Measurements from ENCODE around the gene DBF4B. TPM values are rescaled to one million over a fixed set of nuclear protein-coding genes. Genes with fewer than 3 reads are reported as not detected.

DBF4B gene
- total RNA-seq, 1 donor from 2014 or later: 16.4 TPM

- H3K36me3 Mint-ChIP-seq (ENCODE audit: low read depth, unreplicated experiment): no peaks in the 10 kb centered on the region
- no peaks in the 10 kb centered on the region for H3K4me1 Mint-ChIP-seq (ENCODE audit: unreplicated experiment)
Measured at GRCh38 chr17:44758414-44759085, 50.1 kb downstream of the DBF4B start, which contains the start of gene ADAM11. Gene ADAM11 (plus strand): TSS chr17:44758988. CDS start chr17:44759200, 212 bp downstream.

GRCh38 chr17:44759086-44759915, 50.8 kb downstream of the DBF4B start:
- H3K36me3 Mint-ChIP-seq (ENCODE audit: low read depth, unreplicated experiment): no peaks in the 10 kb centered on the region
- no peaks in the 10 kb centered on the region for H3K4me1 Mint-ChIP-seq (ENCODE audit: unreplicated experiment)
- no peak overlapping the region for H3K4me3 Mint-ChIP-seq (ENCODE audit: unreplicated experiment)
- H3K27me3 Mint-ChIP-seq (ENCODE audit: unreplicated experiment): peaks cover 6% of the 10 kb centered on the region
- no peak for DNase-seq (ENCODE audit: low spot score)
- TF ChIP-seq CTCF (IDR thresholded peaks at IDR 0.05; ENCODE audit: unreplicated experiment): peak; percentile 16
- H3K9me3 Mint-ChIP-seq (ENCODE audit: unreplicated experiment): no peaks in the 10 kb centered on the region
- H3K27ac Mint-ChIP-seq (ENCODE audit: unreplicated experiment): no peak overlapping the region

More at GRCh38 chr17:44758414-44759085, 50.1 kb downstream of the DBF4B start, which contains the start of gene ADAM11:
- DNase-seq (ENCODE audit: low spot score): no peak
- Mint-ChIP-seq H3K27ac (ENCODE audit: unreplicated experiment) (no peak within 1 kb of the TSS), H3K9me3 (ENCODE audit: unreplicated experiment) (no peaks in the 10 kb centered on the region), H3K4me3 (ENCODE audit: unreplicated experiment) (peak within 1 kb of the TSS; percentile 62), H3K27me3 (ENCODE audit: unreplicated experiment) (peaks cover 6% of the 10 kb centered on the region)
- TF ChIP-seq CTCF (IDR thresholded peaks at IDR 0.05; ENCODE audit: unreplicated experiment): no peak

GRCh38 chr17:44759916-44760243, 51.4 kb downstream of the DBF4B start:
- Mint-ChIP-seq H3K36me3 (ENCODE audit: low read depth, unreplicated experiment) (no peaks in the 10 kb centered on the region), H3K9me3 (ENCODE audit: unreplicated experiment) (no peaks in the 10 kb centered on the region), H3K27me3 (ENCODE audit: unreplicated experiment) (peaks cover 6% of the 10 kb centered on the region), H3K4me3 (ENCODE audit: unreplicated experiment) (no peak overlapping the region), H3K4me1 (ENCODE audit: unreplicated experiment) (no peaks in the 10 kb centered on the region), H3K27ac (ENCODE audit: unreplicated experiment) (no peak overlapping the region)
- DNase-seq (ENCODE audit: low spot score): no peak
- TF ChIP-seq CTCF (IDR thresholded peaks at IDR 0.05; ENCODE audit: unreplicated experiment): no peak

- peaks cover 6% of the 10 kb centered on the region for H3K27me3 Mint-ChIP-seq (ENCODE audit: unreplicated experiment)
- no peaks in the 10 kb centered on the region for H3K9me3 Mint-ChIP-seq (ENCODE audit: unreplicated experiment)
- TF ChIP-seq CTCF (IDR thresholded peaks at IDR 0.05; ENCODE audit: unreplicated experiment): no peak
- no peaks in the 10 kb centered on the region for H3K36me3 Mint-ChIP-seq (ENCODE audit: low read depth, unreplicated experiment)
- H3K4me1 Mint-ChIP-seq (ENCODE audit: unreplicated experiment): no peaks in the 10 kb centered on the region
- no peak overlapping the region for H3K27ac Mint-ChIP-seq (ENCODE audit: unreplicated experiment)
- DNase-seq (ENCODE audit: low spot score): no peak
- H3K4me3 Mint-ChIP-seq (ENCODE audit: unreplicated experiment): no peak overlapping the region
Measured at GRCh38 chr17:44760474-44761308, 52.2 kb downstream of the DBF4B start.

Data from endothelial cell (in vitro differentiated cells).